ENCODE data around the gene HOXC4. TPM values are rescaled to one million over a fixed set of nuclear protein-coding genes. Genes with fewer than 3 reads are reported as not detected.
A peak's percentile ranks its signal among the peaks of the same experiment; 100 is the strongest.

The HOXC4 gene
- total and polyA plus RNA-seq, 10 of the 15 experiments (the other 5 are each of a cell fraction or from before 2014, with no cell fraction given) = 1.0 to 11.4 (median 4.2) TPM

DNA sequence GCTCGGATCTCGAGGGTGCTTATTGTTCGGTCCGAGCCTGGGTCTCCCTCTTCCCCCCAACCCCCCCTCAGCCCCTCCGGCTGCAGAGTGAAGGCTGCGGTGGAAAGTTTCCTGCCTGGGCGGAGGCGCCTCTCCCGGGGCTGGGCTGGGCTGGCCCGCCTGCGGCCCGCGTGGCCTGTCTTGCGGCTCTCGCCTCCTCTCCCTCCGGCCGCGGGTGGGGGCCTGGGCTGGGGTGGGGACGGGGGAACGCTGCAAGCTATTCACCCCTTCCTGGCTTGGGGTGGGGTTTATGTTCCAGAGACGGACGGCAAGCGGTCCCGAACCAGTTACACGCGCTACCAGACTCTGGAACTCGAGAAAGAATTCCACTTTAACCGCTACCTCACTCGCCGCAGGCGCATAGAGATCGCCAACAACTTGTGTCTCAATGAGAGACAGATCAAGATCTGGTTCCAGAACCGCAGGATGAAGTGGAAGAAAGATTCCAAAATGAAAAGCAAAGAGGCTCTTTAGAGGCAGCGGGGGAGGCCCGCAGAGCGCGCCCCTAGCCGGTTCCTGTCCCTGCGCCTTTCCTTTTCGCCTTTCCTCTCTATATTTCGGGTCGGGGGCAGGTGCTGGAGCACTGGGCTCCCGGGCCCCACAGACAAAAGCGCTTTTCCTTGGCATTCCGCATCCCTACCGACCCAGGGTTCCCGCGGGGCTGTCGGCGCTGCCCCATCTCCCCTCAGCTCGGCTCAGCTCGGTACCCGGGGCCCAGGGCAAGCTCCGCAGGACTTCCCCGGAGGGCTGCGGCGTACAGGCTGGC lies 19.5 kb upstream of the HOXC4 start:
- H3K9me3 ChIP-seq (replicated peaks; ENCODE audit: control insufficient read depth, insufficient read depth, low read length) = no peaks in the 10 kb centered on the region
- in situ Hi-C loops (cut with MboI) = no loop called here
- intact Hi-C loops (cut with micrococcal nuclease; ENCODE audit: unreplicated experiment) = loop anchor here (2.0 kb wide), 2 partner anchors 101 to 167 kb away; no protein-coding TSS in a partner anchor
- DNase-seq (ENCODE audit: low read depth, low spot score) (no peak), ATAC-seq (peak; percentile 49), FAIRE-seq (no peak)
- peak overlapping the region; percentile 13; the same call in 1 of the 2 replicates for H3K4me2 ChIP-seq (ENCODE audit: control insufficient read depth, insufficient read depth)
- SMC1A ChIA-PET (ENCODE audit: uncharacterized antibody, unreplicated experiment) = interaction anchor here (0.6 to 5.5 kb wide), 4 partner anchors 20 to 157 kb away, joined by 3 to 126 read pairs (median 22); partner anchors contain the start of genes HOXC4 and SMUG1
- TF ChIP-seq SIN3A (IDR thresholded peaks at IDR 0.05; ENCODE audit: low read depth, low read length) (no peak), FOS (IDR thresholded peaks at IDR 0.05; ENCODE audit: borderline replicate concordance, extremely low read depth, insufficient read length) (no peak)
- TF ChIP-seq, protein P1, sequence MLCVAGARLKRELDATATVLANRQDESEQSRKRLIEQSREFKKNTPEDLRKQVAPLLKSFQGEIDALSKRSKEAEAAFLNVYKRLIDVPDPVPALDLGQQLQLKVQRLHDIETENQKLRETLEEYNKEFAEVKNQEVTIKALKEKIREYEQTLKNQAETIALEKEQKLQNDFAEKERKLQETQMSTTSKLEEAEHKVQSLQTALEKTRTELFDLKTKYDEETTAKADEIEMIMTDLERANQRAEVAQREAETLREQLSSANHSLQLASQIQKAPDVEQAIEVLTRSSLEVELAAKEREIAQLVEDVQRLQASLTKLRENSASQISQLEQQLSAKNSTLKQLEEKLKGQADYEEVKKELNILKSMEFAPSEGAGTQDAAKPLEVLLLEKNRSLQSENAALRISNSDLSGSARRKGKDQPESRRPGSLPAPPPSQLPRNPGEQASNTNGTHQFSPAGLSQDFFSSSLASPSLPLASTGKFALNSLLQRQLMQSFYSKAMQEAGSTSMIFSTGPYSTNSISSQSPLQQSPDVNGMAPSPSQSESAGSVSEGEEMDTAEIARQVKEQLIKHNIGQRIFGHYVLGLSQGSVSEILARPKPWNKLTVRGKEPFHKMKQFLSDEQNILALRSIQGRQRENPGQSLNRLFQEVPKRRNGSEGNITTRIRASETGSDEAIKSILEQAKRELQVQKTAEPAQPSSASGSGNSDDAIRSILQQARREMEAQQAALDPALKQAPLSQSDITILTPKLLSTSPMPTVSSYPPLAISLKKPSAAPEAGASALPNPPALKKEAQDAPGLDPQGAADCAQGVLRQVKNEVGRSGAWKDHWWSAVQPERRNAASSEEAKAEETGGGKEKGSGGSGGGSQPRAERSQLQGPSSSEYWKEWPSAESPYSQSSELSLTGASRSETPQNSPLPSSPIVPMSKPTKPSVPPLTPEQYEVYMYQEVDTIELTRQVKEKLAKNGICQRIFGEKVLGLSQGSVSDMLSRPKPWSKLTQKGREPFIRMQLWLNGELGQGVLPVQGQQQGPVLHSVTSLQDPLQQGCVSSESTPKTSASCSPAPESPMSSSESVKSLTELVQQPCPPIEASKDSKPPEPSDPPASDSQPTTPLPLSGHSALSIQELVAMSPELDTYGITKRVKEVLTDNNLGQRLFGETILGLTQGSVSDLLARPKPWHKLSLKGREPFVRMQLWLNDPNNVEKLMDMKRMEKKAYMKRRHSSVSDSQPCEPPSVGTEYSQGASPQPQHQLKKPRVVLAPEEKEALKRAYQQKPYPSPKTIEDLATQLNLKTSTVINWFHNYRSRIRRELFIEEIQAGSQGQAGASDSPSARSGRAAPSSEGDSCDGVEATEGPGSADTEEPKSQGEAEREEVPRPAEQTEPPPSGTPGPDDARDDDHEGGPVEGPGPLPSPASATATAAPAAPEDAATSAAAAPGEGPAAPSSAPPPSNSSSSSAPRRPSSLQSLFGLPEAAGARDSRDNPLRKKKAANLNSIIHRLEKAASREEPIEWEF (IDR thresholded peaks at IDR 0.05; ENCODE audit: insufficient replicate concordance, low read depth, low read length) = no peak
- 13% methylated on average over 37 of the region's 57 CpGs for WGBS (ENCODE audit: insufficient coverage, insufficient replicate concordance, low lambda C conversion rate, missing lambda C conversion rate)
- H2AFZ ChIP-seq (ENCODE audit: control insufficient read depth, low read depth, low read length) = no peak overlapping the region
- H4K20me1 ChIP-seq (ENCODE audit: control insufficient read depth, insufficient read depth) = no peaks in the 10 kb centered on the region
- BruUV-seq (replicated peaks) = no TSS peak
- H3K9ac ChIP-seq (ENCODE audit: control insufficient read depth, insufficient read depth, low read length) = no peak overlapping the region
- RAD21 ChIA-PET (ENCODE audit: unreplicated experiment) = interaction anchor here (1.0 to 12.6 kb wide), 5 partner anchors 10 to 167 kb away, joined by 3 to 222 read pairs (median 10); partner anchors contain the start of gene SMUG1
- peak overlapping the region; percentile 61 for H3K4me3 ChIP-seq
- no peaks in the 10 kb centered on the region for H3K79me2 ChIP-seq (ENCODE audit: control insufficient read depth, insufficient read depth, low read length)
- H3K27me3 ChIP-seq (replicated peaks in 1 of 2; ENCODE audit: control insufficient read depth in 2 of 2, insufficient read depth in 2 of 2, low read length in 1 of 2) = peaks cover 3 to 32% of the 10 kb centered on the region in 2 experiments
- POLR2A ChIA-PET = no interaction called here
- no peaks in the 10 kb centered on the region for H3K36me3 ChIP-seq (ENCODE audit: control insufficient read depth in 2 of 2, insufficient read depth in 2 of 2, low read length in 1 of 2)
- CTCF ChIA-PET = interaction anchor here (1.0 to 7.9 kb wide), 6 partner anchors 10 to 181 kb away, joined by 4 to 86 read pairs (median 8); partner anchors contain the start of genes HOXC4 and HOXC8
- peaks cover 9% of the 10 kb centered on the region; the same call in 1 of the 2 replicates for H3K4me1 ChIP-seq (ENCODE audit: control insufficient read depth, insufficient read depth, low read length)
- no peak overlapping the region for H3K27ac ChIP-seq (ENCODE audit: control insufficient read depth, insufficient read depth)

Measured in GM12878 (cell line).